GM21619 (cell line): ENCODE data around the gene SCUBE1.

Experiments
- ATAC-seq: cut with Tn5 transposase; IDR thresholded peaks from one replicate; pipeline ENCODE4 v1.9.1; 2021; ENCODE audit not compliant: unreplicated experiment

SCUBE1 gene

DNA sequence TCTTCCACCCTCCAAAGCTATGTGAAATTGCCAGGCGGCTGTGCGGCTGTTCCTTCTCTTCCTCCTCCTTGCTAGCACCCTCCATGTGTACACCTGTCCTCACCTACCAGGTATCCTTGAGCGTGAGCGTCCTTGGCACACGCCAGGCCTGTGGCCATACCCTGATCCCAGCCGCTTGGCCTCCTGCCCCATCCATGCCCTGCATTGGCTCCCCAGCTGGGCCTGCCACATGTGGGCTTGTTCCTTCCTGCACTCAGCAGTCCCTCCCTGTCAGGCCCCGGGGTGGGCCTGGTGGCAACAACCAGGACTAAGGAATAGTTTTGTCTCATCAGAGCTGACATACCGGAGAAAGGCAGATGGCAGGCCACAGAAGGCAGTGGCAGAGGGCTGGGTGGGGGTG is 40.0 kb downstream of the SCUBE1 start:
- no peak for ATAC-seq

DNA sequence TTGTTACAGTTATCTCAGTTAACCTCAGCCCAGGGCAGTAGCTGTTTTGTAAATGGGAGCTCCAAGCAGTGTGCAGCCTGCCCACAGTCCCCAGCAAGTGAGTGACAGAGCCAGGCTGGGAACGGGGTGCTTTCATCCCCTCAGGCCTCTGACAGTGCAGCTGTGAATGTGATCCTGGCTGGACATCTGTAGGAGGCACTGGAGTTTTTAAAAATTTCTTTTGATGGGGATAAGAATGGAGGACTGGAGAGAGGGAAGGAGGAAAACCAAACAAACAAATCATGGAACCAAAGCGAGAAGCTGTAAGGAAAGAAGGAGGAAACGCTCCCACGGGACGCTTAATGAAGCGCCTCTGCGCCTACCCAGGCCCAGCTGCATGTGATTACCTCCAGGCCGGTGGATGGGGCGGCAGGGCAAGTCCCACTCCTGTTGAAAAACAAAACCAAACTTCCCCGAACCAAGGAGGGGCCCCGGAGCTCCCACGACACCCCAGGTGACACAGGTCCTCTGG is 40.6 kb downstream of the SCUBE1 start:
- ATAC-seq = no peak

DNA sequence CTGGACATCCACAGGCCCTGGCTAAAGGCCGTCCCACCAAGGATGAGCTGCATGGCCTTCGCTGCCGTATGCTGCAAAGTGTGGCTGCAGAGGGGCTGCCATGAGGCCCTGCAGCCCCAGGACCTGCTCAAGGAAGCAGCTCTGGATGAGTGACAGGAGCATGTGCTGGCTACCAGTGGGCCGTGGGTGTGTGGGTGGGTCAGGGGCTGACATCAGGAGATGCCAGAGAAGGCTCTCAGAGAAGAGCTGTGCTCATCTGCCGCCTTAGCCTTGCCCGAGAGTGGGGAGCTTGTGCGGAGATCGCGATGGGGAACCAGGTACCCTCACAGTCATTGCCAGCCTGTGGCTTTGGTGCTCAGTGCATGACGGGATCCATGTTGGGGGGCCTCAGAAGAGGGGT is 41.3 kb downstream of the SCUBE1 start:
- no peak for ATAC-seq

DNA sequence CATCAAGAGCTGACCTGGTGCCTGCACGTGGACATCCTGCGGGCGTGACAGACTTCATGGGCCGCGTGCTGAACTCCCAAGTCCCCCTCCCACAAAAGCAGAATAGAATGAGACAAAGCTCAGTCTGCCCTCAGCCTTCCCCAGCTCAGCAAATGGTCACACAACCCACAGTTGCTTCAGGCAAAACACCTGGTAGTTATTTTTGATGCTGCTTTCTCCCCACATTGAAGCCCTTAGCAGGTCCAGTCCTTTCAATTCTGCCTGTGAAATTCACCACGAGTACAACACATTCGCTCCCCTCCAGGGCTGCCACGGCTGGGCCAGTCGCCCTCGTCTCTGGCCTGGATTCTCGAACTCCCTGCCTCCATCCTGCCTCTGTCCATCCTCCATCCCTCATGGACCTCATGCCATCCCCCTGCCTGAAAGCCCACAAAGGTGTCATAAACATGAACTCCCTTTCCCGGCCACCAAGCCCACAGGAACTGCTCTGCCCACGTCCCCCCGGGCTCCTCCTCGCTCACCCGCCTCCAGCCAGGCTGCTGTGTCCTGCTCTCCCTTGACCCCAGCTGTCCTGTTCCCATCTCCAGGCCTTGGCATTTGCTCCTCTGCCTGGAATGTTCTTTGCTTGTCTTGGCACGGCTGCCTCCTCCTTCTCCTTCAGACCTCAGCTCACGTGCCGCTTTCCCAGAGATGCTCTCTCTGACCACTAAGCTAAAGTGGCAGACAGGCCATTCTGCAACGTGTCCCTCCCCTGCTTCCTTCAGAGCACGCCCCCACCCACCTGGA is 42.1 kb downstream of the SCUBE1 start:
- no peak for ATAC-seq

DNA sequence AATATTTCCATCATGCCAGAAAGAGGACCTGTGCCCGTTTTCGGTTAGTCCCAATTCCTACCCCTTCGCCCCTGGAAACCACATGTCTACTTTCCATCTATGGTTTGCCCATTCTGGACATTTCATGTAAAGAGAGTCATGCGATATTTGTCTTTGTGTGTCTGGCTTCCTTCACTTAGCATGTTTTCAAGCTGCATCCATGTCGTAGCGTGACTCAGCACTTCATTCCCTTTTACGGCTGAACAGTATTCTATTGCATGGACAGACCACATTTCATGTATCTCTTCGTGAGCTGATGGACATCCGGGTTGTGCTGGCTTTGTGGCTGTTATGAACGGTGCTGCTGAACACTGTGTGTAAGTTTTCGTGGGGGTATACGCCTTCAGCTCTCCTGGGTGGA is 43.4 kb downstream of the SCUBE1 start:
- ATAC-seq = no peak

DNA sequence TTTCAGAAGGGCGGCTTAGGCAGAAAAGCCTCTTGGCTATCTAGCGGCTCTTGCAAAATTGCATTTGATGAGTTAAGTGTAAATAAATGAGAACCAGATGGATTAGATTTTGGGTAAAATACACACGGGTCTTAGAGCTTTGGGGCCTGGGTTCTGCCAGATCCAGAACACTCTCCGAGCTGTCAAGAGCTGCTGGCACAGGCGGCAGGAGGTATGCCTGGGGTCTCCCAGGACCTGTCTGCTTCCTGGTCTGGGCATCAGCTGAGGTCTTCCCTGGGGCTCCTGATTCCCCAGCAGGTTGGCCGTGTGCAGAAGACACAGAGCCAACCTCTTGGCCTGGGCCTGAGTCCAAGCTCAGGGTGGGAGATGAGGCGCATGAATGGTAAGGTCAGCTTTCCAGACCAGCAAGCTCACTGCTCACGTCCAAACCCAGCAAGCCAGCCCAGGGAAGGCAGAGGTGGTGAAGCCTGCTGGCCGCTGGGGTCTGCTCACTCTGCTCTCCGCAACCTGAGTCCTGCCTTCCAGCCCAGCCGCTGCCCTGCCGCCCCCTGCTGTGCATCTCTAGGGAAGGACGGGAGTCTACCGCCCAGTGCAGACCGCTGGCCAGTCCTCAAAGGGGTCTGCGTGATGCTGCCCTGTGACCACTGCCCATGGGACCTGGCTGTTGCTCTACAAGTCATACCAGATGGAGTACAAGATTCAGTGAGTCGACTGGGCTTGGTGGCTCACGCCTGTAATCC is 44.9 kb downstream of the SCUBE1 start:
- no peak for ATAC-seq

DNA sequence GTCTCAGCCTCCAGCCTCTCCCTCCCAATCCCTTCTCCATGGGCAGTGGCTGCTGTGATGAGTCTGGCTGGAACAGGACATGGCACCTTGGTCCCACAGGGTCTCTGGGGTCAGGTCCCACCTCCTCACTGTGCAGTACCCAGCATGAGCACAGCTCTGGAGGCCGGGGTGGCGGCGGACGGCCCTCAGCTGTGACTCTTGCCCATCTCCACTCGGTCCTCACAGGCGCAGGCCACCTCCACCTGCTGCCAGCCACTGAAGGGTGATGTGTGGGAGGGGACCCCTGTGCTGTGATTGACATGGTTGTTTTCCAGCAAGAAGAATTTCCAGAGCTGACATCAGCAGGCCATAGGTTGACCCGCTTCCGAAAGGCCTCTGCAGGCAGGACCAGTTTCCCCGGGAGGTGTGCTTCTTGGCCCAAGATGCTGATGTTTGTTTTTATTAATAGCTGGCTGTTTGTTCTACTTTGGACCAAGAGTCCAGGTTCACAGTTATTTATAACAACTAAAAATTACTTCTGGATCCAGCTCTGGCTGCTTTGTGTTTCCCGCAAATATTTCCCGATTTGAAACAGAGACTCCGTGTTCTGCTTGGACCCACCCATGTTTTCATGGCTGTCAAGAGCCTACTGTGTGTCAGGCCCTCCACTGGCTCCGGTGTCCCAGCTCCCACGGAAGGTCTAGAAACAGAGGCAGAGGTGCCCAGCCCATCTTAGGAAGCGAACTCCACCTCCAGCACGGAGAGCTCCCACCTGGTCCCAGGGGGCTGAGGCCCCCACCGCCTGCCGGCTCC is 45.7 kb downstream of the SCUBE1 start:
- no peak for ATAC-seq

DNA sequence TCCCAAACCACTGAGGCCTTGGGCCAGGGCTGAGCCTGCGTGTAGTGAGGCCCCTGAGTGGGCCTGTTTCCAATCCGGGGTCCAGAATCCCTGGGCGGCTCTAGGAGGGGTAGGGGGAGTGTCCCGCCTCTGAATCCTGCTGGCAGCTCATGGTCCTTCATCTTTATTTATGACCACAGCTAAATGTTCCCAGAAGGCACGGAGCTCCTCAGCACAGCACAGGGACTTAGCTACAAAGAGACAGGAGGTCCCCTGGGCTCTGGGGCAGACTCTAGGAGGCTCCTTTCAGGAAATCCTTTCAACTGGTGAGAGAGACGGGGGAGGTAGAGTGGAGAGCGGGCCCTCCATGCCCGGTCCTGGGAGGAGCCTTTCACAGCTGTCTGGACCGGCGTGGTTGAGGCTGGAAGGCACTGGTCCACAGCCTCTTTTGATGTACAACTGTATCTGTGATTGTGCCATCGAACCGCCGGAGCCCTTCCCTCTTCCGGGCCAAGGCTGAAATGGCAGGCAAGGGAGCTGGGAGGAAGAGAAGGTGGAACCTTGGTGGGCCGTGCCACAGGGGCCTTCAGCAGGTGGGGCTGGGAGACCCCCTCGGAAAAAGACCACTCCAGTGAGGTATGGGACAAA is 46.8 kb downstream of the SCUBE1 start:
- no peak for ATAC-seq

DNA sequence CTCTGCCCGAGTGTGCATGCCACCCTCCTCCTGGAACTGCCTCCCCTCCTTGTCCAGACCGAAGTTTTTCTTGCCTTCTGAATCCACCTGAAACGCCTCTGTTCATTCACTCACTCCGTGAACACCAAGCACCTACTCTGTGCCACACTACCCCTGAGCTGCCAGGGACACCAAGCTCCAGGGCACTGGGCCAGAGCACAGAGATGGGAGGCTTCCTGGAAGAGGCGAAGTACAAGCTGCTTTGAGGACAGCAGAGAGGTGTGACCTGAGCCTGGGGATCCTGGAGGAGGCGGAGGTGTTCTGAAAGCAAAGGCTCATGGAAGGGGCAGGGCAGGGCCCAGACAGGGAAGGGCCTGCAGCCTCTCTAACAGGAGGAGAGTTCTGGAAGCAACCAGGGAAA is 47.5 kb downstream of the SCUBE1 start:
- no peak for ATAC-seq

DNA sequence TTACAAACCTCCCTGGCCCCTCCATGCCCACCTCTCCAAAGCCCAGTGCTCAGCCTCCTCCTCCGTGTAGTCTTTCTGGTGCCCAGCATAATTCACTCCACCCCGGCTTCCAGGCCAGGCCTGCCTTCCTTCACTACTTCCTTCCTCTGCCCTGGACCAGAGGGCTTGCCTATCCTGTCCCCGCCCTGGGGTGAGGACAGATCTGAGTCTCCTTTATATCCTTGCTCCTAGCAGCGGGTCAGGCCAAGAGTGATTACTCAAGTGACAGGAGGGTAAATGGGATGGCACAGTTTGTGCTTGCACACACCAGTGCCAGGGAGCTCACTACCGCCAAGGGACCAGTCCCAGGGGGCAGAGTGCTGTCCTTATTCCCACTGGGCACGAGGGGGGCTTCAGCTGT is 48.0 kb downstream of the SCUBE1 start:
- no peak for ATAC-seq

DNA sequence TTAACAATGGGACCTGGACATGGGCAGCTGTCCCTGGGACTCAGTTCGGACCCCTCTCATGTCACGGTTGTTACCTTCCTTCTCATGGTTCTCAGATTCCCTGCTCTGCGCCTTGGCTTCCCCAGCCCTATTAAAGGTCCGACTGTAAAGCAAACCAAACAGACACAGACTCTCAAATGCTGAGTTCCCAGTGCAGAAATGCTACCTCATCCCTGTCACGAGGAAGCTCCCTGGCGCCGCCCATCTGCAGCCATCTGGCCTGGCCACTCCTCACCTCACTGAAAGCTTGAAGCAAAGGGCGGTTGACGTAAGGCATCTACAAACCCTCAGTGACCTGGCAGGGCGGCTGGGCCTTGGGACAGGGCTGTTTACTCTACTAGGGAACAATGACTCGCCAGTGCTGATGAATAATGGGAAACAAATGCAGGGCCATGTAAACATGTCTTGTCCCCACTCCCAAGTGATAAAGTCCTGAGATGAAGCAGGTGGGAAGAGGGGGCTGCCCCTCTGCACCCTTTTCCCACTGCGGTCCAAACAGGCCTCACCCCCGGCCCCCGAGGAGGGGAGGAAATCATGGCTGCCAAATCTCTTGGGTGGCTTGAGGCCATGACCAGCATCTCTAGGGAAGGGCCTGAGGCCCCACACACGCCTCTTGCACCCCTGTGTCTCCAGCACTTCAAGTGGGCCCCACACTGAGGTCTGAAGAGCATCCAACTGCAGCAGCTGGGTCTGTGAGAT is 49.3 kb downstream of the SCUBE1 start:
- no peak for ATAC-seq

DNA sequence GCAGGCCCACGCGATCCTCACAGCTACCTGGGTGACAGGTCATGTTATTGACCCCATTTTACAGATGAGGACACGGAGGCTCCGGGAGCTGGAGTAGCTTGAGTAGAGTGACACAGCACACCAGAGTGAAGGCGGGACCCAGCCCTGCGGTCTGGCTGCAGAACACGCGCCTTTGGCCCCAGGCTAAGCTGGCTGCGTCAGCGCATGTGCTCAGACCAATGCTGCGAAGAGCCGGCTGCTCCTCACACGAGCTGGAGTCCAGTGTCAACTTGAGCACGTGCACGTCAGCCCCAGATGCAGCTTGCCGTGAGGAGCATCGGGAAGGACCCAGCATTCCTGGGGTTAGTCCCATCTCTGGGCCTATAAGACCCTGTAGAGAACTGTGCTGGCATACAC is 49.9 kb downstream of the SCUBE1 start:
- ATAC-seq = no peak

DNA sequence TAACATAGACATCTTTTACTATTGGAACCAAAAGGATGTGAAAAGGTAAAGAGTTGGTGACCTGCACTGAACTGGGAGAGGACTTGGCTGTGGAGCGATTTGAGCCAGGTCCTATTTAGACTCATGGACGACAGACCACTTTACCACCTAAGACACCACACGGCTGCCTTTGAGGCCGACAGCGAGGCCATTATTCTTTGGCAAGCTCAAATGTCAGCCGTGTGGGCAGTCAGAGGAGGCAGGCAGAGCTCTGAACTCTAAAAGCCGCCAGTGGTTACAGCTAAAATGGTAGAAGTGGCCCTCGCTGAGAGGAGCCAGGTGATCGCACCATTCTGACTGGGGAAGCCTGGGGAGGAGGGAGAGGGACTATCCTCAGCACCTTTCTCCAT is 50.5 kb downstream of the SCUBE1 start:
- no peak for ATAC-seq

DNA sequence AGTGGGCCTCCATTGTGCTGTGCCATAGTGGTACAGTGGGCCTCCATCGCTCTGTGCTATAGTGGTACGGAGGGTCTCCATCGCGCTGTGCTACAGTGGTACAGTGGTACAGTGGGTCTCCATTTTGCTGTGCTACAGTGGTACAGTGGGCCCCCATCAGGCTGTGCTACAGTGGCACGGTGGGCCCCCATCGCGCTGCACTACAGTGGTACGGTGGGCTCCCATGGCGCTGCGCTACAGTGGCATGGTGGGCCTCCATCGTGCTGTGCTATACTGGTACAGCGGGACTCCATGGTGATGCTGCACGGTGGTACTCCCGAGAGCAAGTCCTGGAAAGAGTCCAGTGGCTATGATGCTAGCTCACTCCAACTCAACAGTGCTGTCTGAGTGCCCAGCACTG is 51.8 kb downstream of the SCUBE1 start:
- ATAC-seq = no peak

DNA sequence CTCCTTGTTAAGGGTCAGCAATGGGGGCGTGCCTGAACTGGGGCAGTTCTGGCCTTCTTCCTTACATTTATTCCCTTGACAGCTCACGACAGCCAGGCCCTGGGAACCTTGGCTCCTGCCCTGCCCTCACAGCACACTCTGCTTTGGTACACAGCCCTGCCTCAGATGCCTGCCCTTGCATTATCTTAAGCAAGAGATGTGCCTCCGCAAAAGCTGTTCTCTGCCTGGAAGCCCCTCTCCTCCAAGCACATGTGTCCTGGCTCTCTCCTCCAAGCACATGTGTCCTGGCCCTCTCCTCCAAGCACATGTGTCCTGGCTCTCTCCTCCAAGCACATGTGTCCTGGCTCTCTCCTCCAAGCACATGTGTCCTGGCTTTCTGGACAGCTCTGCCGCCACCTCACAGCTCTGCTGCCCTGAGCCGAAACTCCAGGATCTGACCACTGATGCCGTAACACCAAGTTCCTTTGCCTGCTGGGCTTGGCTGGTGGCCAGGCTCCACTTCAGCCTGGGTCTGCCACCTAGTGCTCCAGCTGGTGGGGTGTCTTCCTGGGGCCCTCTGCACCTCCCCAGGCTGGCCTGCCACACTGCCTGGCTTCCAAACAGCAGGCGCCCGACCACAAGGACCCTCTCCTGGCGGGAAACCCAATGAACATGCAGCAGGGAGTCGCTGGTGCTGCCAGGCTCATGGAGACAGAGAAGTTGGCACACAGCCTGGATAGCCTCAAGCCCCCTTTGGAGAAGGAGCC is 53.0 kb downstream of the SCUBE1 start:
- no peak for ATAC-seq

DNA sequence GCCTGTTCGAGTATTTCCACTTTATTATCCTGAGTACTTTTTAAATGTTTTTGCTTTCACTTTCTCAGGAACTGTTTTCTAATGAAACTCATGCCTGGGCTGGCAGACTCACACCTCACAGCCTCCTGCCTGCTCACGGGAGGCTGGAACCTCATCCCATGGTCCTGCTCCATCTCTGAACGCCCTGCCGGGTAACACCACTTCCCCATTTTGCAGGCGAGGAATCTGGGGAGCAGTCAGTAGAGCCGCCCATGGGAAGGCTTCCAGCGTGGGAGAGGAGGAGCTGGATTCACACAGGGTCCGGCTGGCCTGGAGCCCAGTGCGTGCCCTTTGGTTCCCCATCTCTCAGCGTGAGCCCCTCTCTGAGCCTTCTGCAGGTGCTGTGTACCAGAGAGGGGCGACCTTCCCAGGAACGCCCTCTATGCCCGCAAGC is 53.6 kb downstream of the SCUBE1 start:
- no peak for ATAC-seq

DNA sequence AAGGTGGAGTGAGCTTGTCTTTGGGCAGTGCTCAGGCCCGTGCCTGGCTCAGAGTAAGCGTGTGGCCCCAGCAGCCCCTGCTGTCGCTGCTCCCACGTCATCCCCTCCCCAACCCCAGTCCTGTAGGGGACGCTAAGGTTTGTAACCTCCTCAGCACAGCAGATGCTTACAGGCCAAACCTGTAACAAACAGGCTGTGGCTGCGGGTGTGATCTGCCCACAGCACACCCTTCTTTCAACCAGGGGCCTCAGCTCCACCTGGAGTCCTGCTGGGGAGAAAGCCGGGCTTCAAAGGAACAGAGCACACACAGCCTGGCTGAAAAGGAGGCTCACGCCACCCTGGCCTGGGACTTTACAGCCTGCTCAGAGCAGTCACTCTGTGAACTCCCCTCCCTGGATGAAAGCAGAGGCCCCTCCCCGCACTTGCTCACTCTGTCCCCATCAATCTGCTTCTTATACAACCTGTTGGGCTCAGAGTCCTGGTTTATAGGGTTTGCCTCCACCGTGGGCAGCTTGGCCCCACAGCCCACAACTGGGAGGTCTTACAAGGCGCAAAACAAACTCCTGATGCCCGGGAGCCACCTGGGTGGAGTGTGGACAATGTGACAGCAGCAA is 54.3 kb downstream of the SCUBE1 start:
- ATAC-seq = no peak

DNA sequence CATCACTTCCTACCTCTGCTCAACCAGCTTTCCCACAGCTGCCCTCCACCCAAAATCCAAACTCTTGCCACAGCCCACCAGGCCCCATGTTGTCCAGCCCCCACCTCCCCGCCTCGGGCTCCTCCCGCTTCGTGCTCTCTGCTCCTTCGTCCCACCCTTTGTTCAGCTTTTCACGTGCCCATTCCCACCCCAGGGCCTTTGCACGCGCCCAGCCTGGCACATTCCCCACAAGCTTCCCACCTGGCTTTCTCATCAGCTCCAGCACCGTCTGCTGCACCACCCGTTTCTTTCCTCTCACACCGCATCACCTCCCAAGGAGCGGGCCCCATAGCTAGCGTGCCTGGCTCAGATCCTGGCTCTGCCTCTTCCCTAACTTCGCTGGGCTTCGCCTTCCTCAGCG is 54.8 kb downstream of the SCUBE1 start:
- no peak for ATAC-seq

DNA sequence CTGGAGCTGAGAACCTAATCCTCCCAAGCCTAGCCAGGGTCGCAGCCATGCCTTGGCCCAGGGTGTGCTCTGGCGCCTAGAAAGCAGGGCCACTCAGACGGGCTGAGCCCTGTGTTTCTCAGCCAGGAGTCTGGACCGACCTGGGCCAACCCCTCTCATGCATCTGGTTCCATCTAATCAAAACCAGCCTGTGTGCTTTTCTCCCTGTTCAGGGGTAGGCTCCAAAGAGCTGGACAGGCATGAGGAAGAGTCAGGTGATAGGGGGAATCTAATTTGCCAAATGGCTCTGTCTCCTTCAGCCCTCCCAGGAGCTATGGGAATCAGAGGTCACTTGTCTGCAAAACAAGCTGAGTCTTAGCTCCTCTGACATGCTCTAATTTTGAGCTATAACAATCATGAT is 55.7 kb downstream of the SCUBE1 start:
- no peak for ATAC-seq
